Inflammatory macrophage (primary cell): ENCODE results near the gene AFF3.
"Not testable (repeated sequence)": the region's sequence is repeated elsewhere in the genome, so short reads cannot be mapped to it uniquely, and the experiment has no call there.

Experiments
- DNase-seq, 2 donors: peaks; one replicate each; pipeline ENCODE4 v3.0.0-alpha.2; 2020 to 2022

The AFF3 gene

DNA sequence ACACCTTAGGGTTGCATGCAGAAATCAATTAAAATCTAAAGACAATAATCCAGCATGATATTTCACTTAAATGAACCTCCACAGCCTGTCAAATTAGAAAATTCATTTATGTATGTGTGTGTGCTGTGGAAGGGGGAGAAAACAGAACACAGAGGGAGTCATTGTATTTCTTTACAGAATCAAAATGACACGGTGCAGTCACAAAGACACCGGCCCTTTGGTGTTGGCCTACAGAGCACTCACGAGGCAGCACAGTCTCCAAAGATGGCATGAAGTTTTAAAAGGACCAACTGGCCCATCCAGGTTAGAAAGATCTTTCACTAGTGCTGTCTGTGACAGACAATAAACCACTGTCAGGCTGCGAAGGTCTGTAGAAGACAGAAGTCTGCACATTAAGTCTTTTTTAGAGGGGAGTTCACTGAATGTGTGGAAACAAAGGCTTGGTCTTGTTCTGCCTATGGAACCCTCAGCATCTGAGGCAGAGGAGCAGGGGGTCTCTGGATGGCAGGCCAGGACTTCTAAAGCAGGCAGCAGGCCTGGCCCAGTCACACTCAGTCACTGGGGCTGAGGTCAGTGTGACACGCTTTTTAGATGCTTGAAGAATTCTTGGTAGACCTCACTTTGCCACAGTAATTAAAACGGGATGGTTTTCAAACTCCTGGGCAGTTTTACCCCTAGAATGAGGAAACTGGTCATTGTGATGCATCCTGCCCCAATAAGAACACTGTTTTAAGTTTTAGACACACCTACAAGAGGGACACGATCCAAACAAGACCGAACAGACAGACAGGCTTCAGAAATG, 184.9 kb downstream of the AFF3 start:
- DNase-seq, result no peak

- DNase-seq, result peak in 1 of 2 donors; percentile 21
Observed at GRCh38 chr2:99956232-99957030, 186.0 kb downstream of the AFF3 start.

- DNase-seq, result no peak
Observed at GRCh38 chr2:99953750-99954149, 188.6 kb downstream of the AFF3 start.

DNA sequence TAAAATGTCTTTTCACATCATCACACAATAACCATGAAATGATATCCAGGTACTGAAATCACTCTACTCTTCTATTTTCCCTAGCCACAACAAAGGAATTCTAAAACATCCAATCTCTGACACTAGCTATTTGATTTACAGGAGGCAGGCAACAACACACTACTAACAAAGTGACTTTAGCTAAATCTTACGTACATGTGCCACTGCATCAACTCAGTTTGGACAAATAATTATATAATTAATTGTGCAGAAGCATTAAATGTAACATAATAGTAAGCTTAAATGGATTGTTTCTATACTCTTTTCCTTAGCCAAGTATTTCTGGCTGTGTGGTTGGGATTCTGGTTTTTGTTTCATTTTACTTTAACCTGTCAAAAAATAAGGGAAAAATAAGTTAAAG, 192.4 kb downstream of the AFF3 start:
- no peak for DNase-seq

GRCh38 chr2:99949530-99949929, 192.9 kb downstream of the AFF3 start:
- DNase-seq, result no peak

DNA sequence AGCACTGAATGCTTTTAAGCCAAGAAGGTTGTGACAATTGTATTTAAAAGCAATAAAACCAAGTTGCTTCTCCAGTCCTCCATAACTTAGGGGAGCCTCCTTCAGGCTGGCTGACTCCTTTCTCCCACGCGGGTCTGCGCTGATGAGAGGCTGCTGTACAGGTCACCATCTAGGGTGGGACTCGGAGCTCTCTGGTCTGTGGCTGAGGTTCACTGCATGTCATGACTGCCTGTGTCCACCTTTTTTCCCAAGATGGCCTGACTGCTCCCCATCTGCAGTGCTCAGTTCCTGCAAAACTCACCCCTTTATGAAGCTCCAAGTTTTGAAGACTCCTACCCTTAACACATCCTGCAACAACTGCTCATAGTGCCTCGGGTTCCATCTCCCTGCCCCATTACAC, 194.4 kb downstream of the AFF3 start:
- no peak for DNase-seq

DNA sequence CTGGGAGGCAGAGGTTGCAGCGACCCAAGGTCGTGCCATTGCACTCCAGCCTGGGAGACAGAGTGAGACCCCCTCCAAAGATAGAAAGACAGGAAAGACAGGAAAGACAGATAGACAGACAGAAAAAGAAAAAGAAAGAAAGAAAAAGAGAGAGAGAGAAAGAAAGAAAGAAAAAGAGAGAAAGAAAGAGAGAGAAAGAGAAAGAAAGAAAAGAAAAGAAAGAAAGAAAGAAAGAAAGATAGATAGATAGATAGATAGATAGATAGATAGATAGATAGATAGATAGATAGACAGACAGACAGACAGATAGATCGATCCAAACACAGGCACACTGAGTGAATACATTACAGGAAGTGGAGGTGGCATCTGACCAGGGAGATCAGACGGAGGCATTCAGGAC, 195.0 kb downstream of the AFF3 start:
- not testable (repeated sequence) for DNase-seq

- DNase-seq, result no peak
Observed at GRCh38 chr2:99944019-99944418, 198.4 kb downstream of the AFF3 start.

DNA sequence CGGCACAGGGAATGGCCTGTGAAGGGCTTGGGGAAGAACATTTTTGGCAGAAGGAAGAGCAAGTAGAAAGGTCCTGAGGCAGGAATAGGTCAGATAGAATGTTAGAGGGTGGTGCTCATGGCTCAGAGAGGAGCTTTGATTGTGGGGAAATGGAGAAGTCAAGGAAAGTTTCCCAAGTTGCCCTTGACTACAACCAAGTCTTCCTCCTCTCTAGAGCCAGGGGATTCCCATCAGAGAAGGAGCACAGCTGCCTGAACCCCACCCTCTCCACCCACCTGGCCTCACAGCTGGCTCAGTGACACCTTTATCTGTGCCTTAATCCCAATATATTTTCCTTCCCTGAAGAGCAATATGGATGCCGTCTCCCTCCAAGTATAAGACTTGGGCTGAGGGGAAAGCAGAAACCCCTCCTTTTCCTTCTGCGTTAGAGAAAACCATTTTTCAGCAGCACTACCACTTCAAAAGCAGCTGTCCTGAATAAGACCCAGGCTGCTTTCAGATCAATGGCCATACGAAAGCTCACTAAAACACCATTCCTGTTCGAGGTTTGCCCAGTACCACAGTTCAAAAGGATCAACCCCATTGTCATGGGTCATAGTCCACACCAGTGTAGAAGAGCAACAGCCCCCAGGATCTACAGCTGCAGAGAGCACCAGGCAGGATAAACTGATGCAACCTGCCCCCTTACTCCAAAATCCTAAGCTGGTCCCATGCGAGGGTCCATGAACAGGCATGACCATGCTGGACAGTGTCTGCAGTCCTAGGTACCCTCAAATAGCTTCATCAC, 199.6 kb downstream of the AFF3 start:
- DNase-seq, result no peak

- no peak for DNase-seq
Observed at GRCh38 chr2:99940963-99941362, 201.4 kb downstream of the AFF3 start.

GRCh38 chr2:99939135-99939534, 203.3 kb downstream of the AFF3 start:
- no peak for DNase-seq

DNA sequence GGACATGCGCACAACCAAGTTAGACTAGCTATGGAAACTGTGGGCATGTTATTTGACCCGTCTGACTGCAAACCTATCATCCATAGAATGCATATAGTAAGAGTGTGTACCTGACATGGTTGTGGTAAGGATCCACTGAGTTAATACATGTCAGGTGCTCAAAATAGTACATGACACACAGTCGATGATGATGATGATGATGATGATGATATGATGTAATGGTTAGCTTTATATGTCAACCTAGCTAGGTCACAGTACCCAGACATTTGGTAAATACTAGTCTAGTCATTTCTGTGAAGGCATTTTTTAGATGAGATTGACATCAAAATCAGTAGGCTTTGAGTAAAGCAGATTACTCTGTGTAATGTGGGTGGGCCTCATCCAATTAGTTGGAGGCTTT, 204.1 kb downstream of the AFF3 start:
- no peak for DNase-seq

- DNase-seq, result no peak
Observed at GRCh38 chr2:99936065-99936464, 206.3 kb downstream of the AFF3 start.

DNA sequence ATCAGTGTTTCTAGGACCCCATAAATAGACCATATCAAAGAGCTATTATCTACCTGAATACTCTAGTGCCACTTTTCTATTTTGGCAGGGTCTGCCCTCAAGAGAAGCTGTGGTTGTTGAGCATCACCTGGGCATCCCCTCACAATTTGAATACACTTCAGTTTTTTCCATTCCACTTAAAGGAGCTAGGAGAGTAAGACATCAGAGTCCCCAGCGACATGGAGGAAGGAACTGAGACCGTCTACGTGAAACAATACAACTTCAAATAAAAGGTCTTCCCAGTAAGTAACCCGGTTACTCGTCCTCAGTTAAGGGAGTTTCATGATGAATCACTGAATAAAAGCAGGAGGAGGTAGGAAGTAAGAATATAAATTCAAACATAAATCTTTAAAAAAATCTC, 206.7 kb downstream of the AFF3 start:
- DNase-seq, result no peak

- DNase-seq, result no peak
Observed at GRCh38 chr2:99933894-99934650, 208.3 kb downstream of the AFF3 start.

DNA sequence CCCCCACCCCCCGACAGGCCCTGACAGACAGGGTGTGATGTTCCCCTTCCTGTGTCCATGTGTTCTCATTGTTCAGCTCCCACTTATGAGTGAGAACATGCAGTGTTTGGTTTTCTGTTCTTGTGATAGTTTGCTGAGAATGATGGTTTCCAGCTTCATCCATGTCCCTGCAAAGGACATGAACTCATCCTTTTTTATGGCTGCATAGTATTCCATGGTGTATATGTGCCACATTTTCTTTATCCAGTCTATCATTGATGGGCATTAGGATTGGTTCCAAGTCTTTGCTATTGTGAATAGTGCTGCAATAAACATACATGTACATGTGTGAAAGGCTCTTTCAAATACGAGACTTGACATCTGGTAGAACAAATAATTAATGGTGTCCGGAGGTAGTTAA, 208.9 kb downstream of the AFF3 start:
- not testable (repeated sequence) for DNase-seq

GRCh38 chr2:99928470-99929053, 213.8 kb downstream of the AFF3 start:
- DNase-seq, result peak; percentile 46 to 48

DNA sequence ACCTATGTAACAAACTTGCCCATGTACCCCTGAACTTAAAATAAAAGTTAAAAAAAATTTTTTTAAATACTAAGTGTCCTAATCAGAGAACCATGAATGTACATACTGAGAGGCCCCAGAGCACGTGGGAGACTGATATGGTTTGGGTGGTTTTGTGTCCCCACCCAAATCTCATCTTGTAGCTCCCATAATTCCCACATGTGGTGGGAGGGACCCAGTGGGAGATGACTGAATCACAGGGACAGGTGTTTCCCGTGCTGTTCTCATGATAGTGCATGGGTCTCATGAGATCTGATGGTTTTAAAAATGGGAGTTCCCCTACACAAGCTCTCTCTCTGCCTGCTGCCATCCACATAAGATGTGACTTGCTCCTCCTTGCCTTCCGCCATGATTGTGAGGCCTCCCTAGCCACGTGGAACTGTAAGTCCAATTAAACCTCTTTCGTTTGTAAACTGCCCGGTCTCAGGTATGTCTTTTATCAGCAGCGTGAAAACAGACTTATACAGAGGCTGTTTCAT, 214.6 kb downstream of the AFF3 start:
- DNase-seq, result not testable (repeated sequence)

DNA sequence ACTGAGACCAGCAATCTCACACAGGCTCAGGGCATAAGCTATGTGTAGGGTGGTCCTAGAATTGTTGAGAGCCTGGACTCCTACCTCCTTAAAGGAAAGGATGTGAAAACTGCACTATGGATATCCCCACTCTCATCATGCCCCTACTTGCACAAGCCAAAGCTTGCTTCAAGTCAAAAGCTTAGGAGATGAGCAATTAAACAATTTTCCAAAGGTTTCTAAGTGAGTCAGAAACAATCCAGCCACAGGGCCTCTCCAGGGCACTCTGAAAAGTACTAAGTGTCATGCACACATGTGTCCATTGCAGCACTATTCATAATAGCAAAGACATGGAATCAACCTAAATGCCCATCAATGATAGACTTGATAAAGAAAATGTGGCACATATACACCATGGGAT, 215.4 kb downstream of the AFF3 start:
- DNase-seq, result no peak

- DNase-seq, result no peak
Observed at GRCh38 chr2:99925960-99926359, 216.4 kb downstream of the AFF3 start.

DNA sequence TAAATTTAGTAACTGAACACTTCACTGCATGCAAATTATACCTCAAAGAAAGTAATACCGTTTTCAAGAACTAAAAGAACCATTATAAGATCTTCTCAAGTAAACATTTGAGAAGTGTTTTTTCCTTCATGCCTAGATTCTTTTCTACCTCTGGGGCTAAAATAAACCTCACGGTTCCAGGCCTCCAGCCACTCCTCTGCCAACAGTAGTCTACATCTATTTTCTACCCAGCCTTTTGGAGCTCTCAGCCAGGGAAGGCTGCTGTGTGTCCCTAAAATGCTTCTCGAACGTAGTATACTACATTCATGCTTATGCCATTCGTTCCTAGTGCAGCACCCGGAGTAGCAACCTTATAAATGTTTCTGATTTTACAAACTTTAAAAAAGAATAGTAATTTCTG, 219.7 kb downstream of the AFF3 start:
- DNase-seq, result no peak

- DNase-seq, result no peak
Observed at GRCh38 chr2:99921903-99922302, 220.5 kb downstream of the AFF3 start.
